H9 (cell line): ENCODE measurements around the gene SNX32. TPM values are rescaled to one million over a fixed set of nuclear protein-coding genes. Genes with fewer than 3 reads are reported as not detected.

Experiments used
- DNase-seq: peaks from one replicate; pipeline ENCODE4 v3.0.0-alpha.2; 2017
- H2AFZ ChIP-seq: one replicate; pipeline ENCODE4 v1.6.1; 2013; ENCODE audit warnings: mild to moderate bottlenecking, low read length, control low read depth, moderate library complexity
- H2AK5ac ChIP-seq: 2 replicates; pipeline ENCODE4 v1.6.1; 2013; ENCODE audit warnings: low read length, control low read depth, mixed read lengths; ENCODE audit not compliant: insufficient read length
- H2BK120ac ChIP-seq: one replicate; pipeline ENCODE4 v1.6.1; 2013; ENCODE audit warnings: low read depth, mild to moderate bottlenecking, low read length, control low read depth, inconsistent platforms; ENCODE audit not compliant: poor library complexity, severe bottlenecking
- H2BK12ac ChIP-seq: 2 replicates; pipeline ENCODE4 v1.6.1; 2013; ENCODE audit warnings: low read length, control low read depth, mixed read lengths, low read depth; ENCODE audit not compliant: insufficient read length
- H2BK15ac ChIP-seq: 2 replicates; pipeline ENCODE4 v1.6.1; 2013; ENCODE audit warnings: low read depth, low read length, control low read depth
- H2BK20ac ChIP-seq: one replicate; pipeline ENCODE4 v1.6.1; 2013; ENCODE audit warnings: low read depth, mild to moderate bottlenecking, low read length, control low read depth, inconsistent platforms; ENCODE audit not compliant: poor library complexity, severe bottlenecking
- H2BK5ac ChIP-seq: 2 replicates; pipeline ENCODE4 v1.6.1; 2013; ENCODE audit warnings: low read length, control low read depth, mixed read lengths; ENCODE audit not compliant: insufficient read length
- H3K14ac ChIP-seq: 2 replicates; pipeline ENCODE4 v1.6.1; 2013; ENCODE audit warnings: low read length, control low read depth; ENCODE audit not compliant: insufficient read depth
- H3K18ac ChIP-seq: 2 replicates; pipeline ENCODE4 v1.6.1; 2013; ENCODE audit warnings: low read depth, mild to moderate bottlenecking, mixed read lengths, low read length, control low read depth; ENCODE audit not compliant: insufficient read length
- H3K23ac ChIP-seq: 2 replicates; pipeline ENCODE4 v1.6.1; 2013; ENCODE audit warnings: low read length, control low read depth, mixed read lengths, low read depth; ENCODE audit not compliant: insufficient read length
- H3K23me2 ChIP-seq: 2 replicates; pipeline ENCODE4 v1.6.1; 2013; ENCODE audit warnings: low read depth, mild to moderate bottlenecking, mixed read lengths, low read length, control low read depth; ENCODE audit not compliant: insufficient read length, poor library complexity, severe bottlenecking
- H3K27ac ChIP-seq: 2 replicates; pipeline ENCODE4 v1.5.1; 2013; ENCODE audit warnings: low read length, control low read depth, mixed read lengths, low read depth; ENCODE audit not compliant: insufficient read length
- H3K27me3 ChIP-seq: 2 replicates; pipeline ENCODE4 v1.6.1; 2013; ENCODE audit warnings: low read length, control low read depth, inconsistent platforms; ENCODE audit not compliant: insufficient read depth
- H3K4ac ChIP-seq: 2 replicates; pipeline ENCODE4 v1.6.1; 2013; ENCODE audit warnings: low read depth, mild to moderate bottlenecking, control low read depth, inconsistent platforms, low read length, moderate library complexity
- H3K4me1 ChIP-seq: 2 replicates; pipeline ENCODE4 v1.6.1; 2013; ENCODE audit warnings: low read length, control low read depth, inconsistent platforms; ENCODE audit not compliant: insufficient read depth
- H3K4me2 ChIP-seq: 2 replicates; pipeline ENCODE4 v1.6.1; 2013; ENCODE audit warnings: low read length, control low read depth, mixed read lengths; ENCODE audit not compliant: insufficient read length, insufficient read depth
- H3K56ac ChIP-seq: 2 replicates; pipeline ENCODE4 v1.6.1; 2013; ENCODE audit warnings: low read depth, mild to moderate bottlenecking, mixed read lengths, low read length, control low read depth; ENCODE audit not compliant: insufficient read length
- H3K79me1 ChIP-seq: 2 replicates; pipeline ENCODE4 v1.6.1; 2013; ENCODE audit warnings: low read depth, mild to moderate bottlenecking, moderate library complexity, low read length, control low read depth, inconsistent platforms; ENCODE audit not compliant: insufficient read depth, poor library complexity, severe bottlenecking
- H3K79me2 ChIP-seq: 2 replicates; pipeline ENCODE4 v1.6.1; 2013; ENCODE audit warnings: low read length, control low read depth, inconsistent platforms; ENCODE audit not compliant: insufficient read depth
- H3K9ac ChIP-seq: 2 replicates; pipeline ENCODE4 v1.6.1; 2013; ENCODE audit warnings: low read length, control low read depth, mixed read lengths; ENCODE audit not compliant: insufficient read length; ENCODE audit errors: extremely low read depth
- H3K9me3 ChIP-seq: one replicate; pipeline ENCODE4 v1.6.1; 2013; ENCODE audit warnings: low read depth, low read length, inconsistent platforms; ENCODE audit not compliant: control insufficient read depth
- H3T11ph ChIP-seq: one replicate; pipeline ENCODE4 v1.6.1; 2013; ENCODE audit warnings: mild to moderate bottlenecking, low read length, control low read depth, inconsistent platforms
- H4K20me1 ChIP-seq: one replicate; pipeline ENCODE4 v1.6.1; 2013; ENCODE audit not compliant: control insufficient read depth, insufficient read length, insufficient read depth
- H4K5ac ChIP-seq: 2 replicates; pipeline ENCODE4 v1.6.1; 2013; ENCODE audit warnings: low read depth, mild to moderate bottlenecking, mixed read lengths, low read length, control low read depth; ENCODE audit not compliant: insufficient read length
- H4K8ac ChIP-seq: replicated peaks from 2 replicates; pipeline ENCODE4 v1.6.1; 2013; ENCODE audit warnings: low read length, control low read depth, mixed read lengths, low read depth; ENCODE audit not compliant: insufficient read length
- H4K91ac ChIP-seq: 2 replicates; pipeline ENCODE4 v1.6.1; 2013; ENCODE audit warnings: low read depth, mild to moderate bottlenecking, moderate library complexity, mixed read lengths, low read length, control low read depth; ENCODE audit not compliant: insufficient read length
- H3K27ac Mint-ChIP-seq, 3 experiments: 2 replicates in 2 of 3; 3 replicates in 1 of 3; pipeline ENCODE4 v1.8.0; 2020 to 2021; ENCODE audit warnings: mixed read lengths in 3 of 3, mild to moderate bottlenecking in 1 of 3, moderate library complexity in 1 of 3
- H3K27me3 Mint-ChIP-seq: 2 replicates; pipeline ENCODE4 v1.8.0; 2021; ENCODE audit warnings: low read depth, mild to moderate bottlenecking, moderate library complexity, mixed read lengths
- H3K36me3 Mint-ChIP-seq, 3 experiments: 2 replicates in 2 of 3; 3 replicates in 1 of 3; pipeline ENCODE4 v1.8.0; 2020 to 2021; ENCODE audit warnings: low read depth in 3 of 3, mixed read lengths in 3 of 3; ENCODE audit not compliant: insufficient read depth in 1 of 3
- H3K4me1 Mint-ChIP-seq, 2 experiments: 2 replicates each; pipeline ENCODE4 v1.8.0; 2020; ENCODE audit warnings: mixed read lengths in 2 of 2
- H3K4me3 Mint-ChIP-seq, 2 experiments: 2 replicates in 1 of 2; 3 replicates in 1 of 2; pipeline ENCODE4 v1.8.0; 2020 to 2021; ENCODE audit warnings: mild to moderate bottlenecking in 2 of 2, mixed read lengths in 2 of 2, moderate library complexity in 1 of 2
- H3K9me3 Mint-ChIP-seq, 2 experiments: 2 replicates in 1 of 2; 3 replicates in 1 of 2; pipeline ENCODE4 v1.8.0; 2020; ENCODE audit warnings: mild to moderate bottlenecking in 2 of 2, mixed read lengths in 2 of 2, moderate library complexity in 1 of 2
- CTCF ChIP-seq: fragments of 200-600 bp; sonication (generic); conservative IDR thresholded peaks from 3 replicates; pipeline ENCODE4 v1.8.0; 2021; ENCODE audit warnings: antibody characterized with exemption, mild to moderate bottlenecking
- WGBS: extraction: QIAGEN DNeasy Blood & Tissue Kit; methylation state at CpG from one replicate; pipeline ENCODE4 v1.1.7; 2013; ENCODE audit warnings: missing lambda C conversion rate, low lambda C conversion rate, mixed read lengths; ENCODE audit not compliant: insufficient read length; ENCODE audit errors: extremely low coverage; 5-methylcytosine and 5-hydroxymethylcytosine counted together
- total RNA-seq: library from RNA; stranded (reverse); gene quantifications from 2 replicates; pipeline ENCODE4 v1.2.1, GENCODE V29; 2021

SNX32 gene
- total RNA-seq, 1 experiment from 2014 or later, result 1.2 TPM

GRCh38 chr11:65793144-65793581, 40.6 kb upstream of the SNX32 start:
- Histone ChIP-seq H4K5ac (no peak overlapping the region), H3K79me1 (no peaks in the 10 kb centered on the region), H4K20me1 (no peaks in the 10 kb centered on the region), H2AK5ac (no peak overlapping the region), H2BK120ac (no peak overlapping the region), H2BK5ac (no peak overlapping the region), H3K4ac (no peak overlapping the region), H2BK20ac (no peak overlapping the region), H3T11ph (no peak overlapping the region), H3K56ac (no peak overlapping the region), H3K27me3 (no peaks in the 10 kb centered on the region), H3K23me2 (no peaks in the 10 kb centered on the region), H2BK12ac (no peak overlapping the region), H3K14ac (no peak overlapping the region; the same call in 1 of the 2 replicates), H3K79me2 (no peaks in the 10 kb centered on the region), H3K18ac (no peak overlapping the region), H2AFZ (no peak overlapping the region), H3K27ac (no peak overlapping the region), H3K9me3 (no peaks in the 10 kb centered on the region), H3K23ac (no peak overlapping the region), H3K4me1 (peaks cover 3% of the 10 kb centered on the region; the same call in 1 of the 2 replicates), H2BK15ac (no peak overlapping the region), H3K9ac (no peak overlapping the region), H4K8ac (no peak overlapping the region), H3K4me2 (no peak overlapping the region), H4K91ac (no peak overlapping the region)
- WGBS, result no CpG with 5 or more reads among the region's 16 CpGs
- Mint-ChIP-seq H3K27ac (no peak overlapping the region), H3K36me3 (peaks cover 0 to 6% (median under 1%) of the 10 kb centered on the region in 3 experiments; a peak in 1 of 7 replicates), H3K9me3 (no peaks in the 10 kb centered on the region; a peak in 1 of 5 replicates), H3K4me3 (peak overlapping the region in 1 of 2 experiments; percentile 62; a peak in 1 of 5 replicates), H3K4me1 (peaks cover 40 to 50% of the 10 kb centered on the region in 2 experiments), H3K27me3 (peaks cover 16% of the 10 kb centered on the region)
- no peak for DNase-seq
- no peak for TF ChIP-seq CTCF
